GM19438 (cell line): ENCODE data around the gene CCDC186.

Experiments used
- ATAC-seq: cut with Tn5 transposase; IDR thresholded peaks from one replicate; pipeline ENCODE4 v1.9.1; 2021; ENCODE audit warnings: low read depth; ENCODE audit not compliant: unreplicated experiment

Gene CCDC186

GRCh38 chr10:114073395-114074186, 100.4 kb downstream of the CCDC186 start:
- ATAC-seq = no peak

GRCh38 chr10:114071178-114071577, 102.8 kb downstream of the CCDC186 start:
- ATAC-seq = no peak
